K562 (cell line): ENCODE results near the gene ASB6. TPM values are rescaled to one million over a fixed set of nuclear protein-coding genes. Genes with fewer than 3 reads are reported as not detected.

Experiments used
- ATF4 ChIP-seq: fragments of 450-650 bp; formaldehyde crosslinking; IDR thresholded peaks from 2 replicates; pipeline ENCODE4 v1.4.0; 2022; ENCODE audit warnings: mild to moderate bottlenecking, moderate library complexity
- CUX1 ChIP-seq: fragments of 200-800 bp; sonication (Bioruptor generic); IDR thresholded peaks from 2 replicates; pipeline ENCODE4 v1.6.1; 2016; ENCODE audit warnings: missing genetic modification characterization, missing compliant biosample characterization
- NFATC3 ChIP-seq: fragments of 450-650 bp; IDR thresholded peaks from 2 replicates; pipeline ENCODE4 v1.6.1; 2017; ENCODE audit warnings: mild to moderate bottlenecking
- SNIP1 ChIP-seq: fragments of 450-650 bp; IDR thresholded peaks from 2 replicates; pipeline ENCODE4 v1.7.1; 2017; ENCODE audit warnings: low read depth, mild to moderate bottlenecking
- TARDBP ChIP-seq: fragments of 450-650 bp; IDR thresholded peaks from 2 replicates; pipeline ENCODE4 v1.6.1; 2016
- ZBTB33 ChIP-seq: sonication (generic); formaldehyde crosslinking; IDR thresholded peaks from 2 replicates; pipeline ENCODE4 v1.8.1; 2023; ENCODE audit warnings: mild to moderate bottlenecking, missing genetic modification reagents
- ZNF12 ChIP-seq: sonication (generic); formaldehyde crosslinking; IDR thresholded peaks from 2 replicates; pipeline ENCODE4 v1.4.0; 2020; ENCODE audit warnings: mild to moderate bottlenecking, missing genetic modification reagents
- ZNF143 ChIP-seq: sonication (generic); formaldehyde crosslinking; IDR thresholded peaks from 2 replicates; pipeline ENCODE4 v1.9.0; 2022; ENCODE audit warnings: mild to moderate bottlenecking, missing genetic modification reagents
- ZNF609 ChIP-seq: sonication (generic); formaldehyde crosslinking; IDR thresholded peaks from 2 replicates; pipeline ENCODE4 v1.8.1; 2023; ENCODE audit warnings: missing genetic modification reagents, mild to moderate bottlenecking, borderline replicate concordance
- ZNF766 ChIP-seq: fragments of 200-800 bp; sonication (Bioruptor generic); conservative IDR thresholded peaks from 2 replicates; pipeline ENCODE4 v1.6.1; 2016; ENCODE audit warnings: missing genetic modification characterization, missing compliant biosample characterization
- polyA plus RNA-seq, 8 experiments: library from polyadenylated mRNA; depleted of rRNA in 4 of 8; stranded (reverse) in 5 of 8; unstranded in 3 of 8; fragments of >200 nt; fragmentation: Nextera tagmentation in 2 of 8; fragmentation: Illumina TruSeq in 1 of 8; extraction: Ambion mirVana in 2 of 8; extraction: Trizol in 1 of 8; gene quantifications; 2 replicates each; pipeline versions ENCODE4 v1.2.1 to v1.2.3, GENCODE V29; 2011 to 2014; ENCODE audit warnings: inconsistent platforms in 1 of 8, missing spikeins in 1 of 8
- total RNA-seq, 7 experiments: library from RNA; depleted of rRNA in 6 of 7; stranded (reverse); fragments of >200 nt in 6 of 7; fragmentation: Illumina TruSeq in 2 of 7; extraction: Trizol in 2 of 7; gene quantifications; 2 replicates each; pipeline versions ENCODE4 v1.2.1 to v1.2.3, GENCODE V29; 2011 to 2021; ENCODE audit warnings: low replicate concordance in 1 of 7

The ASB6 gene
- total and polyA plus RNA-seq, 9 of the 15 experiments (the other 6 are each of a cell fraction or from before 2014, with no cell fraction given), result 0.92 to 17.8 (median 11.3) TPM

- no peak for TF ChIP-seq CUX1 (CRISPR knock-in tag)
- TF ChIP-seq ZNF609 (CRISPR knock-in tag), result peak; percentile 95
- no peak; the same call in 1 of the 2 replicates for TF ChIP-seq ZNF143 (CRISPR knock-in tag)
- TF ChIP-seq SNIP1, result peak; percentile 78
- no peak for TF ChIP-seq NFATC3
- TF ChIP-seq ZNF766 (CRISPR knock-in tag), result no peak
- no peak for TF ChIP-seq ATF4
- TF ChIP-seq ZBTB33 (CRISPR knock-in tag), result peak; percentile 93
- 0 out of 2 replicates have a peak, but pooled peaks have one; percentile 1 for TF ChIP-seq ZNF12 (CRISPR knock-in tag)
- TF ChIP-seq TARDBP, result peak; percentile 88
Measured at GRCh38 chr9:129641750-129642585, at the start of gene ASB6 (continued).
